Right lobe of liver (tissue), 4 donors: ENCODE data around the gene RASD2.

Experiments
- CTCF ChIP-seq, 4 donors: fragments of 200-600 bp in 3 of 4; fragments of 450-650 bp in 1 of 4; IDR thresholded peaks; one replicate each; pipeline versions ENCODE4 v1.5.1 to v1.8.0; 2016 to 2022; ENCODE audit warnings: antibody characterized with exemption in 4 of 4, mild to moderate bottlenecking in 2 of 4
- POLR2A ChIP-seq: fragments of 450-650 bp; IDR thresholded peaks from one replicate; pipeline ENCODE4 v1.6.1; 2017; ENCODE audit warnings: antibody characterized with exemption, mild to moderate bottlenecking
- donor health status: DM: no; HTN: no; CAD: no.
- donor health status: DM: no; HTN: no; CAD: no.
- donor health status: DM: no; HTN: yes; CAD: no.

- TF ChIP-seq CTCF (IDR thresholded peaks at IDR 0.05) (no peak), POLR2A (no peak)
These were observed 3.1 kb downstream of the RASD2 start for GRCh38 chr22:35543702-35544101.
